ENCODE measurements around the gene BPIFB2.

GRCh38 chr20:33025318-33025876 lies 17.9 kb downstream of the BPIFB2 start:
- TF ChIP-seq CTCF (IDR thresholded peaks at IDR 0.05) (no peak), POLR2A (IDR thresholded peaks at IDR 0.05) (no peak)
